ENCODE measurements around the gene TRIM46. TPM values are rescaled to one million over a fixed set of nuclear protein-coding genes. Genes with fewer than 3 reads are reported as not detected.
A peak's percentile ranks its signal among the peaks of the same experiment; 100 is the strongest.

TRIM46 gene
- total and polyA plus RNA-seq, 9 of the 15 experiments (the other 6 are each of a cell fraction or from before 2014, with no cell fraction given), result 0.05 to 0.60 (median 0.16) TPM; not detected in 3

- TF ChIP-seq ETS1 (conservative IDR thresholded peaks at IDR 0.05; ENCODE audit: control insufficient read depth, low read depth, low read length) (no peak), ELF2 (CRISPR knock-in tag; IDR thresholded peaks at IDR 0.05) (no peak), AFF1 (IDR thresholded peaks at IDR 0.05; ENCODE audit: low read depth in 1 of 2, partially characterized antibody in 2 of 2) (peak in 1 of 2 experiments; percentile 39), MAFK (IDR thresholded peaks at IDR 0.05; ENCODE audit: low read length) (no peak), MIER1 (IDR thresholded peaks at IDR 0.05; ENCODE audit: low read depth) (no peak), ZKSCAN1 (IDR thresholded peaks at IDR 0.05; ENCODE audit: low read depth, low read length) (no peak; the same call in 1 of the 2 replicates), ZNF316 (IDR thresholded peaks at IDR 0.05) (0 out of 2 replicates have a peak, but pooled peaks have one; percentile 2), ARID3A (IDR thresholded peaks at IDR 0.05; ENCODE audit: borderline replicate concordance, low read depth, low read length) (no peak), TGIF2 (CRISPR knock-in tag; IDR thresholded peaks at IDR 0.05) (0 out of 2 replicates have a peak, but pooled peaks have one; percentile 24), ZNF184 (CRISPR knock-in tag; IDR thresholded peaks at IDR 0.05) (no peak)
- TF ChIP-seq, protein P1, sequence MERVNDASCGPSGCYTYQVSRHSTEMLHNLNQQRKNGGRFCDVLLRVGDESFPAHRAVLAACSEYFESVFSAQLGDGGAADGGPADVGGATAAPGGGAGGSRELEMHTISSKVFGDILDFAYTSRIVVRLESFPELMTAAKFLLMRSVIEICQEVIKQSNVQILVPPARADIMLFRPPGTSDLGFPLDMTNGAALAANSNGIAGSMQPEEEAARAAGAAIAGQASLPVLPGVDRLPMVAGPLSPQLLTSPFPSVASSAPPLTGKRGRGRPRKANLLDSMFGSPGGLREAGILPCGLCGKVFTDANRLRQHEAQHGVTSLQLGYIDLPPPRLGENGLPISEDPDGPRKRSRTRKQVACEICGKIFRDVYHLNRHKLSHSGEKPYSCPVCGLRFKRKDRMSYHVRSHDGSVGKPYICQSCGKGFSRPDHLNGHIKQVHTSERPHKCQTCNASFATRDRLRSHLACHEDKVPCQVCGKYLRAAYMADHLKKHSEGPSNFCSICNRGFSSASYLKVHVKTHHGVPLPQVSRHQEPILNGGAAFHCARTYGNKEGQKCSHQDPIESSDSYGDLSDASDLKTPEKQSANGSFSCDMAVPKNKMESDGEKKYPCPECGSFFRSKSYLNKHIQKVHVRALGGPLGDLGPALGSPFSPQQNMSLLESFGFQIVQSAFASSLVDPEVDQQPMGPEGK (CRISPR knock-in tag; IDR thresholded peaks at IDR 0.05; ENCODE audit: borderline replicate concordance), result no peak
- TF ChIP-seq, protein P2, sequence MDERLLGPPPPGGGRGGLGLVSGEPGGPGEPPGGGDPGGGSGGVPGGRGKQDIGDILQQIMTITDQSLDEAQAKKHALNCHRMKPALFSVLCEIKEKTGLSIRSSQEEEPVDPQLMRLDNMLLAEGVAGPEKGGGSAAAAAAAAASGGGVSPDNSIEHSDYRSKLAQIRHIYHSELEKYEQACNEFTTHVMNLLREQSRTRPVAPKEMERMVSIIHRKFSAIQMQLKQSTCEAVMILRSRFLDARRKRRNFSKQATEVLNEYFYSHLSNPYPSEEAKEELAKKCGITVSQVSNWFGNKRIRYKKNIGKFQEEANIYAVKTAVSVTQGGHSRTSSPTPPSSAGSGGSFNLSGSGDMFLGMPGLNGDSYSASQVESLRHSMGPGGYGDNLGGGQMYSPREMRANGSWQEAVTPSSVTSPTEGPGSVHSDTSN (CRISPR knock-in tag; IDR thresholded peaks at IDR 0.05; ENCODE audit: low read depth), result no peak
- TF ChIP-seq, protein P2 (tag; conservative IDR thresholded peaks at IDR 0.05; ENCODE audit: low read depth), result no peak
Measured at GRCh38 chr1:155193275-155193990, 19.8 kb downstream of the TRIM46 start (continued).
